Fibroblast of pulmonary artery (primary cell): Measurements from ENCODE around the gene HLA-DPB1.
A peak's percentile ranks its signal among the peaks of the same experiment; 100 is the strongest.

Source experiments
- DNase-seq: peaks from one replicate; pipeline ENCODE4 v3.0.0-alpha.2; 2010; ENCODE audit warnings: low read depth
- H3K4me3 ChIP-seq: replicated peaks from 2 replicates; pipeline ENCODE4 v1.5.1; 2011; ENCODE audit warnings: low read depth, mild to moderate bottlenecking, control low read depth, low read length, moderate library complexity
- CTCF ChIP-seq: IDR thresholded peaks from 2 replicates; pipeline ENCODE4 v1.5.1; 2011; ENCODE audit warnings: mild to moderate bottlenecking, control low read depth, low read length, inconsistent platforms; ENCODE audit errors: missing control alignments

HLA-DPB1 gene

GRCh38 chr6:33113755-33114154 lies 38.0 kb downstream of the HLA-DPB1 start:
- DNase-seq = no peak
- no peak overlapping the region for H3K4me3 ChIP-seq
- no peak for TF ChIP-seq CTCF

GRCh38 chr6:33114406-33114805 lies 38.6 kb downstream of the HLA-DPB1 start:
- no peak overlapping the region for H3K4me3 ChIP-seq
- no peak for DNase-seq
- TF ChIP-seq CTCF = no peak

- no peak for DNase-seq
- no peak for TF ChIP-seq CTCF
- no peak overlapping the region for H3K4me3 ChIP-seq
These were observed 40.6 kb downstream of the HLA-DPB1 start for GRCh38 chr6:33116417-33116816.

GRCh38 chr6:33116841-33117711 lies 41.3 kb downstream of the HLA-DPB1 start:
- no peak for DNase-seq

GRCh38 chr6:33117811-33118277 lies 42.1 kb downstream of the HLA-DPB1 start:
- H3K4me3 ChIP-seq = no peak overlapping the region
- no peak for TF ChIP-seq CTCF
- DNase-seq = no peak

More at GRCh38 chr6:33116841-33117711, 41.3 kb downstream of the HLA-DPB1 start:
- no peak overlapping the region for H3K4me3 ChIP-seq
- TF ChIP-seq CTCF = no peak

GRCh38 chr6:33118525-33119123 lies 42.8 kb downstream of the HLA-DPB1 start:
- DNase-seq = peak; percentile 73
- peak; percentile 70 for TF ChIP-seq CTCF
- H3K4me3 ChIP-seq = no peak overlapping the region
